Measurements from ENCODE around the gene CACNA1C.
"Not testable (repeated sequence)": the region's sequence is repeated elsewhere in the genome, so short reads cannot be mapped to it uniquely, and the experiment has no call there.

CACNA1C gene

DNA sequence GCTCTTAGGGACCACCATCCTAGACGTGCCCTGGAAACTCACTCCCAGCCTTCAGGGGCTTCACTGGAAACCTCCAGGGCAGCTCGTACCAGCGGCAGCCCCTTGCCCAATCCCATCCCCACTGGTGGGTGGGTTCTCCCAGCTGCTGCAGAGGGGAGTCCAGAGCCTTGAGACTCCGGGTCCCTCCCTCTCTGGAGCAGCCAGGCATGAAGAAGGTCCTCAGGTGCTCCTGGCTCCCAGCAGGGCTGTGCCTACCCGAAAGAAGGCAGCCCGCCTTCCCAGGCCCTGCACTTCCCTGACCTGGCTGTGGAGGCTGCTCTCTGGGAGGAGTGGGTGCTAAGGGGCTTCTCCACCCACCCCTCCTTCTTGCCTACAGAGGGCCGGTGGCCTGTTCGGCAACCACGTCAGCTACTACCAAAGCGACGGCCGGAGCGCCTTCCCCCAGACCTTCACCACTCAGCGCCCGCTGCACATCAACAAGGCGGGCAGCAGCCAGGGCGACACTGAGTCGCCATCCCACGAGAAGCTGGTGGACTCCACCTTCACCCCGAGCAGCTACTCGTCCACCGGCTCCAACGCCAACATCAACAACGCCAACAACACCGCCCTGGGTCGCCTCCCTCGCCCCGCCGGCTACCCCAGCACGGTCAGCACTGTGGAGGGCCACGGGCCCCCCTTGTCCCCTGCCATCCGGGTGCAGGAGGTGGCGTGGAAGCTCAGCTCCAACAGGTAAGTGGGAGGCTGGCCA is 626.5 kb downstream of the CACNA1C start:
- in situ Hi-C loops (cut with HindIII; ENCODE audit: low pct_unique_long_range_greater_than_20kb, low sequenced_read_pairs) = no loop called here
- no peak for TF ChIP-seq JUND (IDR thresholded peaks at IDR 0.05; ENCODE audit: low read depth)
- DNase-seq (ENCODE audit: low read depth in 1 of 2, low spot score in 1 of 2) = no peak

DNA sequence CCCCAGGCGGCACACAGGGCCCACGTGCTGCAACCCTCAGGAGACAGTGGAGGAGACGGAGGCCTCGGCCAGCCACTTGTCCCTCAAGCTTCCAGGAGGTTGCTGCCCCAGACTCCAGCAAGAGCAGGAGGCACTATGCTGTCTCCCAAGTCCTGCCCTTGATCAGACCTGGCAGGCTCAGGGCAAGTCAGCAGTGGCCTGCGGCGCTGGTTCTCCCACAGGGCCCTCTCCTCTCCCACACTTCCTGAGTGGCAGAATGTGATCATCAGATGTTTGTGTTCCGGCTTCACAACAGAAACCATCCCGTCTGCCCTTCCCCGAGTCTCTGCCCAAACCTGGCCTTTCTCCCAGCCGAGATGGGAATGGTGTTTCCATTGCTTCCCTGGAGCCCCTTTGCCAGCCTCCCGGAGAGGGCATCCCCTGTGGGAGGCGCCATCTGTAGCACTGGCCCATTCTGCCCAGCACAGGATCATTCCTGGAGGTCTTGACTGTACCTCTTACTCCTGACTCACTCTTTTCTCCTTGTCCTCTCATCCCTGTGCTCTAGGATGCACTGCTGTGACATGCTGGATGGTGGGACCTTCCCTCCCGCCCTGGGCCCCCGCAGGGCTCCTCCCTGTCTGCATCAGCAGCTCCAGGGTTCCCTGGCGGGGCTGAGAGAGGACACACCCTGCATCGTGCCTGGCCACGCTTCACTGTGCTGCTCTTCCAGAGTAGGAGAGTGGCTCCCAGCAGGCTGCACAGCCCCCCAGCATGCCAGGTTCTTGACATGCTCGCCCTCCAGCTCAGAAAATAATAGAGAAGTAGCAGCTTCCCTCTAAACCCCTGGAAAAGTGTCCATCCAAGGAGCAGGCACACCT is 627.3 kb downstream of the CACNA1C start:
- no peak for TF ChIP-seq JUND (IDR thresholded peaks at IDR 0.05; ENCODE audit: low read depth)
- in situ Hi-C loops (cut with HindIII; ENCODE audit: low pct_unique_long_range_greater_than_20kb, low sequenced_read_pairs) = no loop called here
- no peak for DNase-seq (ENCODE audit: low read depth in 1 of 2, low spot score in 1 of 2)

DNA sequence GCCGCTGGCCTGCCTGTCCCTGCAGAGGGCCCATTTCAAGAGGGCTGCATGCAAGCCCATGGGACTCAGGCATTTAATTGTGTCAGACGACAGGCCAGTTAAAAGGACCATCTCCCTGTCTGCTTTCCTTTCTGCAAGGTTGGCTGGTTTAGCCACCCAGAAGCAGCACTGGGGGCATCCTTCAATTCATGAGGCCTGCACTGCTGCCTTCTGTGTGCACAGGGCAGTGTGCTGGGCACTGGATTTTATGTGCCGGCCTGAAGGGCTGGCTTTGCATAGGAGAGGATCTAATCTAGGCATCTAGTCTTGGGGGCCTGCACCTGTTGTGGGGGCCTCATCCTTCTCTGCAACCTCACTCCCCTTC is 627.9 kb downstream of the CACNA1C start:
- no peak for DNase-seq (ENCODE audit: low read depth in 1 of 2, low spot score in 1 of 2)
- in situ Hi-C loops (cut with HindIII; ENCODE audit: low pct_unique_long_range_greater_than_20kb, low sequenced_read_pairs) = no loop called here
- no peak for TF ChIP-seq JUND (IDR thresholded peaks at IDR 0.05; ENCODE audit: low read depth)

DNA sequence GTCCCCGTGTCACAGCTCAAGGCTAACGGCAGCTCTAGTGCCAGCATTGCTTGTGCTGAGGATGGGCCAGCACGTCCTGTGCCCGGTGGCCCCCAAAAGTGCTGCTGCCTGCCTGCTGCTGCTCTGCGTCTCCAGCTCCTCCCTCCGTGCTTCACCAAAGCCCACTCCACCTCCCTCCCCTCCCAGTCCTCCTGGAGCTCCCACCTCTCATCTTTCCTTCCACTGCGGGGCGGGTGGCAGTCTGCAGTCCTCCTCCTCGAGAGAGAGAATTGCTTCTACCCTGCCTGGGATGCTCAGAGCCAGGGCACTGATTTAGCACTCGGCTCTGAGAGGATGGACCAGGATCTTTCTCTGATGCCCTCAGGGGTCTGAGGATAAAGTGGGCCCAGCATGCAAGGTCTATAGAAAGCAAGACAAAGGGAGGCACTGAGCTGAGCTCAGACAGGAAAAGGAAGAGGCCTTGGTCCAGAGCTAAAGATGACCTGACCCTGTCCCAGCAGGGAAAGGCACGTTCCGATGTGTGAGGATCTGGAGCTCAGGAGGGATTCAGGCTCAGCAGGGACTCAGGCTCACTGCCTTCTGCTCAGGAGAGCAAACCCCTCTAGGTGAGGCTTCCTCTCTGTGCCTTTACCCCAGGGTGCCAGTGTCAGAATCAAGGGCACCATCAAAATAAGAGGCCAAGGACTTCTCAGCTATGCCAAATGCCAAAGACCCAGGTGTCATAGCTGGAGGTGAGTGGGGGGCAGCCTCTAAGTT is 628.8 kb downstream of the CACNA1C start:
- DNase-seq (ENCODE audit: low read depth in 1 of 2, low spot score in 1 of 2) = no peak
- in situ Hi-C loops (cut with HindIII; ENCODE audit: low pct_unique_long_range_greater_than_20kb, low sequenced_read_pairs) = no loop called here
- no peak for TF ChIP-seq JUND (IDR thresholded peaks at IDR 0.05; ENCODE audit: low read depth)

DNA sequence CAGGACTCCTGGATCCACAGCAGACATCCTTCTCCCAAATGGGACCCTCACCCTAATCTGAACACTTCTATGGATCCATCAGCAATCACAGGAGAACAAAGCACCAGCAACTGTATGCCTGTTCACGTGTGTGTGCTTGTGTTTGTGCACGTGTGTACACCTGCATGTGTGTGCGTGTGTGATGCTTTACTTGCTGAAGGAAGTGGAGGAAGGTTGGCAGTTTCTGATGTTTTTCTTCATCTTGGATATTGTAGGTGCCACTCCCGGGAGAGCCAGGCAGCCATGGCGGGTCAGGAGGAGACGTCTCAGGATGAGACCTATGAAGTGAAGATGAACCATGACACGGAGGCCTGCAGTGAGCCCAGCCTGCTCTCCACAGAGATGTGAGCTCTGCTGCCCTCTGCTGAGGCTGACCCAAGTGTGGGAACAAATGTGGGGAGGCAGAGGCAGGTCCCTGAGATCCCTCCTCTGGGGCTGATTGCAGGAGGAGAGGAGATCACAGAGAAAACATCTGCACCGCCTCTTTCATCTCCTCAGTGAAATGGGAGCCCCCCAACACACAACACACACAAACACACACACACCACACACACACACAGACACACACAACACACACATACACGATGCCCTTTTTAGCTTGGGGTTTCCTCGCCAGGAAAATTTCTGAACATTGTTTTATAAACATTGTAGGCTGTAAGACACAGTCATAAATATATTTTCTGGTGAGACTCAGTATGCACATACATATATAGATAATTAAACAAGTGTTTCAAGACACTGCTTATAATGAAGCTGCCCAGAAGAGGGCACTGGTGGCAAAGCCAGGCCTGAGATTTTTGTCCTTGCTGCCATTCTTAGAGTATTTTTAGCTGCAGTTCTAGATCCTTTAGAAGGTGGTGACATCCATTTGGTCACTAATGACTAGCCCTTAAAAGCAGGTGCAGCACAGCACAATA is 629.8 kb downstream of the CACNA1C start:
- TF ChIP-seq JUND (IDR thresholded peaks at IDR 0.05; ENCODE audit: low read depth) = no peak
- peak; percentile 31 to 83 for DNase-seq (ENCODE audit: low read depth in 1 of 2, low spot score in 1 of 2)
- in situ Hi-C loops (cut with HindIII; ENCODE audit: low pct_unique_long_range_greater_than_20kb, low sequenced_read_pairs) = no loop called here

DNA sequence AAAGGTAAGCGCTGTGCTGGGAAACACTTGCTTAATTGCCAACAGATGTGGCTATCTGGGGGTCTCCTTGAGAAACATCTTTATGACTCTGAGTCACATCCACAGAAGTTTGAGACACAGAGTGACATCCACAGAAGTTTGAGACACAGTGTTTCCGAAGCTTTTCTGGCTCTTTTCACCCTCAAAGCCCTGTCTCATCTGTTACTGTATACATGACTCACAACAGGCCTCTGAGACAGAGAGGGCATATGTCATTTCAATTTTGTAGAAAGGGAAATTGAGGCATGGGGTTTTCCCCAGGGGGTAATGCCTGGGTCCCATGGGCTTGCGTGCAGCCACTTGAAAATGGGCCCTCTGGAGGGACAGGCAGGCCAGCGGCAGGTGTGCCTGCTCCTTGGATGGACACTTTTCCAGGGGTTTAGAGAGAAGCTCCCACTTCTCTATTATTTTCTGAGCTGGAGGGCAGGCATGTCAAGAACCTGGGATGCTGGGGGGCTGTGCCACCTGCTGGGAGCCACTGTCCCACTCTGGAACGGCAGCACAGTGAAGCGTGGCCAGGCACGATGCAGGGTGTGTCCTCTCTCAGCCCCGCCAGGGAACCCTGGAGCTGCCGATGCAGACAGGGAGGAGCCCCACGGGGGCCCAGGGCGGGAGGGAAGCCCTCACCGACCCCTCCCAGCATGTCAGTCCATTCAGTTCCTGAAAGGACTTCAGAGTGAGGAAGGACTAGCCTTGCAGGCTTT is 630.7 kb downstream of the CACNA1C start:
- no peak for TF ChIP-seq JUND (IDR thresholded peaks at IDR 0.05; ENCODE audit: low read depth)
- DNase-seq (ENCODE audit: low read depth in 1 of 2, low spot score in 1 of 2) = no peak
- in situ Hi-C loops (cut with HindIII; ENCODE audit: low pct_unique_long_range_greater_than_20kb, low sequenced_read_pairs) = no loop called here

DNA sequence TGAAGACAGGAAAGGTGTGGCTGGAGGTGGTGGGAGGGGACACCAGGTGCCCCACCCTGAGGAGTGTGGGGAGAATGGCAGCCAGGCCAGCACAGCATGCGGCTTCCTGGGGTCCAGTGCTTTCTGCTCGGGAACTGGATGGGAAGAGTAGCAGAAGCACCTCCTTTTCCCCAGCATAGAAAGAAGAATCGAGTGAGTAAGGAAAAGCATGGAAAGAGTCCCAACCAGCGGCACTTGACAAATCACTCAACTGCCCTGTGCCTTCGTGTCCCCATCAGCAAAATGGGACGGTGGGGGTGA is 631.2 kb downstream of the CACNA1C start:
- DNase-seq (ENCODE audit: low read depth in 1 of 2, low spot score in 1 of 2); in situ Hi-C loops (cut with HindIII; ENCODE audit: low pct_unique_long_range_greater_than_20kb, low sequenced_read_pairs): not testable (repeated sequence)

DNA sequence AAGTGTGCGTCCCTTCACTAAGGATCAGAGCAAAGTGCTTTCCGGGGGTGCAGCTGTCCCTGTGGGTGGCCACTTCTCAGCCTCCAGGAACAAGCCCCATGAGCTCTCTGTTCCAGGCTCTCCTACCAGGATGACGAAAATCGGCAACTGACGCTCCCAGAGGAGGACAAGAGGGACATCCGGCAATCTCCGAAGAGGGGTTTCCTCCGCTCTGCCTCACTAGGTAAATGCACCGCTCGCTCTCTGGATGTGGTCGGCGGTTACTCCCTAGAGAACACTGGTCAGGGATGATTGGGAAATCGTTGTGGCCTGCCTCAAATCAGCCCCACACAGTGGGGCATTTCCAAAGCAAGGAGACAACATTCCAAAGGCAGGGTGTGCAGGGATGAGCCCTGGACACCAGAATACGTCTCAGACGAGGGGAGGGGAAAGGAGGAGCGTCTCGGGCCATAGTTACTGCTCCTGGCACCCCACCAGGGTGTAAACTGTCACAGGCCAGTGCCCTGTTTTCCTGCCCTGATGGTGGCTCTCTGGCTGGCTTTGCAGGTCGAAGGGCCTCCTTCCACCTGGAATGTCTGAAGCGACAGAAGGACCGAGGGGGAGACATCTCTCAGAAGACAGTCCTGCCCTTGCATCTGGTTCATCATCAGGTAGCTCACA is 633.0 kb downstream of the CACNA1C start:
- in situ Hi-C loops (cut with HindIII; ENCODE audit: low pct_unique_long_range_greater_than_20kb, low sequenced_read_pairs); DNase-seq (ENCODE audit: low read depth in 1 of 2, low spot score in 1 of 2): not testable (repeated sequence)

DNA sequence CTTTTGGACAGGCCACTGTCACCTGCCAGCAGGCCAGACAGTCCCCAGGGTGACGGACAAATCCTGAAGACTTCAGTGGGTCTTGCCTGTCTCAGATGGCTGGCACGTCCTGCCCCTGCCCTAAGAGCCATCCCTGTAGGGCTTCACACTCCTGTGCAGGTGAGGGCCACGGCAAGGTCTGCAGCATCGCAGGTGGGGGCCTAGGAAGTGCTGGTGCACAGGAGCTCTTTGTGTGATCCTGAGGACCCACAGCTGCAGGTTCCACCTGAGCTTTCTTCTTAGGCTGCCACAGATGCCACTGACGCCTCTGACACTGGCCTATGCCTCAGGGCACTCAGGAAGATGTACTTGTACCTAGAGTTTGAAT is 633.5 kb downstream of the CACNA1C start:
- in situ Hi-C loops (cut with HindIII; ENCODE audit: low pct_unique_long_range_greater_than_20kb, low sequenced_read_pairs) = no loop called here
- no peak for DNase-seq (ENCODE audit: low read depth in 1 of 2, low spot score in 1 of 2)
- no peak for TF ChIP-seq JUND (IDR thresholded peaks at IDR 0.05; ENCODE audit: low read depth)

DNA sequence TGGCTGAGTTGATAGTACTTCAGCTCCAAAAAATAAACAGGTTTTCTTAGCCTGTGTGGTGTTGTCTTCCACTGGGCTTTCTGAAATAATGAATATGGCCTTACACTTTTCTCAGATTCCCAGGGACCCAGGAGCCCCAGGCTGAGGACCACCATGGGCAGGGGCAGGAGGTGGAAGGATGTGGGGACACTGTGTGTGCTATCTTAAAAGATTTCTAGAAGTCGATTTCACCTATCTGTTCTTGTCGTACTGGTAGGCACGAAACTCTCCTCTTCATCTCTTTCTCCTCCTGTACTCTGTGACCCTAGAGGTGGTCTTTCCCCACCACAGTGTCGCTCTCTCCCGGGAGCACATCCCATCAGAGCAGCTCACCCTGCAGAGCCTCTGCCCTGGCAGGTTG is 634.3 kb downstream of the CACNA1C start:
- TF ChIP-seq JUND (IDR thresholded peaks at IDR 0.05; ENCODE audit: low read depth) = no peak
- in situ Hi-C loops (cut with HindIII; ENCODE audit: low pct_unique_long_range_greater_than_20kb, low sequenced_read_pairs) = no loop called here
- DNase-seq (ENCODE audit: low read depth in 1 of 2, low spot score in 1 of 2) = no peak

DNA sequence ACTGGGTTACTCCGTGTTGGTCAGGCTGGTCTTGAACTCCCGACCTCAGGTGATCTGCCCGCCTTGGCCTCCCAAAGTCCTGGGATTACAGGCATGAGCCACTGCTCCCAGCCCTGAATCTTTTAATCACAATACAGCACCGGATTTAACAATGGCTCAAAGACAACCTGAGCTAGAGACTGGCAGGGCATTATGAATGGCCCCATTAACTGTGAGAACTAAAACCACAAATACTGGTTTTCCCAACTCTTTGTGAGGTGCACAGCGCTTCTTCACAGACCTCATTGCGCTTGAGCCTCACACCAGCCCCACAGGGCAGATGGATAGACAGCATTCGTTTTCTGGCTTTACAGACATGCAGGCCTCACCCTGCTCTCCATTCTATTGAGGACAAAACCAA is 634.9 kb downstream of the CACNA1C start:
- no peak for DNase-seq (ENCODE audit: low read depth in 1 of 2, low spot score in 1 of 2)
- TF ChIP-seq JUND (IDR thresholded peaks at IDR 0.05; ENCODE audit: low read depth) = no peak
- in situ Hi-C loops (cut with HindIII; ENCODE audit: low pct_unique_long_range_greater_than_20kb, low sequenced_read_pairs) = no loop called here
